Stimulated activated memory B cell treated with anti-CD40 and anti-IgM and Interleukin-4, amounts not matched to agents 10 μg/mL and 1 μg/mL and 100 μg/mL, for 72 hours (primary cell): Measurements from ENCODE around the gene TMPRSS7.

Experiments used
- ATAC-seq: fragments of 150-1000 bp; cut with Tn5 transposase; 2 replicates; pipeline ENCODE4 v1.10.0; 2021
- H3K27ac Mint-ChIP-seq: one replicate; pipeline ENCODE4 v1.8.0; 2022; ENCODE audit warnings: mild to moderate bottlenecking, mixed read lengths
- H3K27me3 Mint-ChIP-seq: one replicate; pipeline ENCODE4 v1.8.0; 2022; ENCODE audit warnings: mixed read lengths
- H3K36me3 Mint-ChIP-seq: one replicate; pipeline ENCODE4 v1.8.0; 2022; ENCODE audit warnings: mixed read lengths
- H3K4me1 Mint-ChIP-seq: one replicate; pipeline ENCODE4 v1.8.0; 2022; ENCODE audit warnings: mixed read lengths
- H3K4me3 Mint-ChIP-seq: one replicate; pipeline ENCODE4 v1.8.0; 2022; ENCODE audit warnings: mild to moderate bottlenecking, moderate library complexity, mixed read lengths
- H3K9me3 Mint-ChIP-seq: one replicate; pipeline ENCODE4 v1.8.0; 2022; ENCODE audit warnings: mixed read lengths

Gene TMPRSS7

DNA sequence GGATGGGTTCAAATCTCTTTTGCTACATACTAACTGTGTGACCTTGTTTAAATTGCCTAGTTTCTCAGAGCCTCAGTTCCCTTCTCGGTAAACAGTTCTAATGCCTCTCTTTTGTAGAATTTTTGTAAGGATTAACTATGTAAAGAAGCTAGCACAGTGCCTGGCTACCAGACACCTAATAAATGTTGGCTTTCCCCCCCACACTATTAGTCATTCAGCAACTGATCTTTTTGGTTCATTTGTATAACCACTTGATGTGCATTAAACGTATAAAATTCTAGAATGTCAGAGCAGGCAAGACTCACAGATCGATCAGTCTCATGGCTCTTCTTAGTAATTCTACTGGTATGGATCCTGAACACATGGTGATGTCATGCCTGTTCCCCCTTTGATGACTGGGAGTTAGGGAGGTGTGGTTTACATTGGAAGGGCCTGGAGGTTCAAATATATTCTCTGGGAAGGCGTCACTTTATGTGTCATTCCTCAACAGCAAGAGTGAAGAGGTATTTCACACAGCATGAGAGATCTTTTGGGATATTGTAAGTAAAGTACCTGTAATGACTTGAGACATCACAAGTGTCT lies 29.4 kb upstream of the TMPRSS7 start:
- Mint-ChIP-seq H3K4me3 (no peak overlapping the region), H3K36me3 (no peaks in the 10 kb centered on the region), H3K4me1 (peaks cover 7% of the 10 kb centered on the region), H3K27me3 (no peaks in the 10 kb centered on the region), H3K27ac (no peak overlapping the region), H3K9me3 (no peaks in the 10 kb centered on the region)
- ATAC-seq = no peak

DNA sequence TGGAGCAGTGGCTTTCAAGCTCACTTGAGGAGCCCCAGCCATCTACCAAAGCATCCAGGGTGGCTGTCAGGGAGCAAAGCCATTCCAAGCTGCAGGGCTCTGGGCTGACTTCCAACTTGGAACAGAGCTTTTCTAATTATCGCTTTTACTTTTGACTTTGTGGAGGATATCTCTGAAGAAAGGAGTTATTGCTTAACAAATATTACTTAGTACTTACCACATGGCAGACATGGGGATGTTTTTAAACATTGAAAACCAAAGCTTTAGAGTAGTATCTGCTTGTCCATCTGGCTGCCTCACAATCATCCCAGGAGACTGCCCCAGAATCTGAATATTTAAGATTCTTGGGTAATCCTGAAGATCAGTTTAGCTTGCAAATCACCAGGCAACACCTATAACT lies 26.9 kb upstream of the TMPRSS7 start:
- H3K36me3 Mint-ChIP-seq = no peaks in the 10 kb centered on the region
- H3K4me1 Mint-ChIP-seq = peaks cover 6% of the 10 kb centered on the region
- H3K9me3 Mint-ChIP-seq = no peaks in the 10 kb centered on the region
- H3K27ac Mint-ChIP-seq = no peak overlapping the region
- no peak overlapping the region for H3K4me3 Mint-ChIP-seq
- H3K27me3 Mint-ChIP-seq = no peaks in the 10 kb centered on the region
- ATAC-seq = no peak

DNA sequence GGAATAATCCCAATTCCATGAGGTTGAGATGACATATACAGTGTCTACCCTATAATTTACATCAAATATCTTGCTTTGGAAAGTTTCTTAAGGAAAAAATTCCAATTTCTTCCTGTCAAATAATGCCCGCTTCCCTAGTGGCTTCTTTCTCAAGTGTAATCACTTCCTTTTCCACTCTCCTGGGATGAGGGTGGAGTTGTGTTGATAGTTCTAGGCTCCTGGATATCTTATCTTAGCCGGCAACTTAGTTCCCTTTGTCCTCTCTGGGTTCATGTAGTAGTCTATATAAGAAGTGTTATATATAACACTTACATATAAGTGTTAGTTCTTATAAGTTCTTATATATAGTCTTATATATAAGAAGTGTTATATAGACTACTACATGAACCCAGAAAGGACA lies 24.9 kb upstream of the TMPRSS7 start:
- Mint-ChIP-seq H3K27ac (no peak overlapping the region), H3K4me1 (peaks cover 19% of the 10 kb centered on the region), H3K9me3 (no peaks in the 10 kb centered on the region), H3K27me3 (no peaks in the 10 kb centered on the region), H3K36me3 (no peaks in the 10 kb centered on the region), H3K4me3 (no peak overlapping the region)
- no peak for ATAC-seq

DNA sequence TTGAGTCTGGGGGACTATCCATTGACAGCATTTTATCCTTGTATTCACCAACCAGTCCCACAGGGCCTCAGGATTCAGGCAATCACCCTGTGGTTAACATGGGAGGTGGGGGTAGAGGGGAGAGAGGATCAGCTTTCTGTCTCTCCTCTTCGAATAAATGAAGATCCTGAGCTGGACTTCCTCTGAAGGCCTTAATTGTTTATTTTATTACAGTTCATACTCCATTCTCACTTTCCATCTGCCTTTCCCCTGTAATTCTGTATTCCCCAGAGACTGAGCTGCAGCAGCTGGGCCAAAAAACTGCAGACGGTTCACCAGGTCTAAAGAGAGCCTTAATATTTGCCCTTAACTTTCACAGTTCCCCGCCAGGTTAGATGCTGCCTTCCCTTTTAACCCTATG lies 23.9 kb upstream of the TMPRSS7 start:
- Mint-ChIP-seq H3K9me3 (no peaks in the 10 kb centered on the region), H3K4me1 (peaks cover 19% of the 10 kb centered on the region), H3K27ac (no peak overlapping the region), H3K36me3 (no peaks in the 10 kb centered on the region), H3K4me3 (no peak overlapping the region), H3K27me3 (no peaks in the 10 kb centered on the region)
- ATAC-seq = no peak

DNA sequence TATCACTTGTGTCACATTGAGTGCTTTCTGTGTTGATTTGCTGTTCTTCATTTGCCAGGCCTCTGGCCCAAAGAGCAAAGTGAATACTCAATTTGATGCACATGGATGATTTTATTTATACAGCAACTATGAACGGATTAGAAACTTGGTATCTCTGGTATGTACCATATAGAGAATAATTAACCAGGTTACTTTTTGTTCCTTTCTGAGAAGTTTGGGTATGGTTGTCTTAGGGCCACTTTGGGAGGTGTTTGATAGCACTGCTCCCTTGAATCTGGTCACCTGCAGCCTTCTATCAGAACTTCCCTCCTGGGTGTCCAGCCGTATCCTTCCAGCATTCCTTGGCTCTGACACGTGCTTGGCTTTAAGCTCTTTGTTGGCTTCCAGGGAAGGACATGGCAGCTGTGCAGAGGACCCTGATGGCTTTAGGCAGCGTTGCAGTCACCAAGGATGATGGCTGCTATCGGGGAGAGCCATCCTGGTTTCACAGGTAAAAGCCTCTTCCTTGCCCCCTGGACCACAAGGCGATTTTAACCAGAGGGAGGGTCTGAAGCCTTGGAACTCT lies 23.1 kb upstream of the TMPRSS7 start:
- Mint-ChIP-seq H3K27me3 (no peaks in the 10 kb centered on the region), H3K36me3 (no peaks in the 10 kb centered on the region), H3K4me3 (no peak overlapping the region), H3K4me1 (peaks cover 19% of the 10 kb centered on the region), H3K9me3 (no peaks in the 10 kb centered on the region), H3K27ac (no peak overlapping the region)
- ATAC-seq = no peak

DNA sequence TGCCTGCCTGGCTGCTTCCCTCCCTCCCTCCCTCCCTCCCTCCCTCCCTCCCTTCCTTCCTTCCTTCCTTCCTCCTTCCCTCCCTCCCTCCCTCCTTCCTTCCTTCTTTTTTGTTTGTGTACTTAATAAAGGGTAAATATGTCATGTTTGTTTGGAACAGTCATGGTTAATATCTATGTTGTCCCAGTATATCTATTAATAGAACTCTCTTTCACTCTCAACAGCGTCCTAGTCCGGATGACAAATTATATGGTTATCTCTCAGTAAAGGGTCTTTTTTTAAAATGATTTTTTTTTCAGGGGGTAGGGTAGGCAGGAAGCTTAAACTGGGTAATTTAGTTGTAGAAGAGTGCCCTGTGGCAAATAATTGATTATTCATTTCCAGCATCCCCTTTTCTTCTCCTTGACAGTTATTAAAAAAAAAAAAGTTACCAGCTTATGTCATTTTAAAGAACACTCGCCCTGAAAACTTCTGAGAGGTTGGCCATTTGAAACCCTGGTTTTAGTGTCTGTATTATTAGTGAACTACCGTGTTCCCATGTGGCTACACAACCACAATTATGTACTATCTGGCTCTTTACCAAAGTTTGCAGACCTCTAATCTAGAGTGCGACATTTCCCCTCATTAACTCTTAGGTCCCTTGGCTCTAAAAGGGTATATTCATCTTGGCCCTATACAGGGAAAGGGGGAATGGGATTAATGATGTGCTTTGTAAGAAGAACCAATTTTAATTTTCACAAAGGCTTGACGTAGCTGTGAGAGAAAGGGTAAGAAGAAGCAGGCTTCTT lies 22.1 kb upstream of the TMPRSS7 start:
- Mint-ChIP-seq H3K4me3 (no peak overlapping the region), H3K9me3 (no peaks in the 10 kb centered on the region), H3K4me1 (peaks cover 19% of the 10 kb centered on the region), H3K27me3 (no peaks in the 10 kb centered on the region), H3K27ac (no peak overlapping the region), H3K36me3 (no peaks in the 10 kb centered on the region)
- ATAC-seq = no peak

- H3K4me3 Mint-ChIP-seq = no peak overlapping the region
- no peaks in the 10 kb centered on the region for H3K27me3 Mint-ChIP-seq
- no peaks in the 10 kb centered on the region for H3K9me3 Mint-ChIP-seq
- ATAC-seq = peak; percentile 75
- no peaks in the 10 kb centered on the region for H3K36me3 Mint-ChIP-seq
- H3K4me1 Mint-ChIP-seq = peaks cover 19% of the 10 kb centered on the region
- H3K27ac Mint-ChIP-seq = no peak overlapping the region
Observed at GRCh38 chr3:112013058-112013783, 21.3 kb upstream of the TMPRSS7 start.

DNA sequence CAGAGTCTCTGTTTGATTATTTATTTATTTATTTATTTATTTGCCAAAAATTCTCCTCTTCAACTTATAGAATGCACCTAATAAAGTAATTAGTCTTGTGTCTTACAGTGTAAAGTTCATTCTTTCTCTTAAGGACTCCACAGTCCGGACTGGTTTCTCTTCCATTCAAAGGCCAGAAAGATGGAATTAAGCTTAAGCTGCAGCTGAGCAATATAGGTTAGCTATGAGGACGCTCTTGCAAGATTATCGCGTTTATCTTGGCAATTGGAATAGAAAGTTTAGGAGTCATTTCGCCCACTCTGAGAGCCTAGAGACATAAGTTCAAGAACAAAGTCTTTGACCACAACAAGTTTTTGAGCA lies 20.8 kb upstream of the TMPRSS7 start:
- Mint-ChIP-seq H3K27ac (no peak overlapping the region), H3K9me3 (no peaks in the 10 kb centered on the region), H3K4me3 (no peak overlapping the region), H3K27me3 (no peaks in the 10 kb centered on the region), H3K4me1 (peaks cover 19% of the 10 kb centered on the region), H3K36me3 (no peaks in the 10 kb centered on the region)
- ATAC-seq = no peak

GRCh38 chr3:112017091-112017490 lies 17.4 kb upstream of the TMPRSS7 start:
- H3K27me3 Mint-ChIP-seq = no peaks in the 10 kb centered on the region
- H3K27ac Mint-ChIP-seq = no peak overlapping the region
- no peaks in the 10 kb centered on the region for H3K36me3 Mint-ChIP-seq
- no peak for ATAC-seq
- H3K9me3 Mint-ChIP-seq = no peaks in the 10 kb centered on the region
- H3K4me1 Mint-ChIP-seq = peaks cover 19% of the 10 kb centered on the region
- no peak overlapping the region for H3K4me3 Mint-ChIP-seq

- no peaks in the 10 kb centered on the region for H3K9me3 Mint-ChIP-seq
- no peak overlapping the region for H3K27ac Mint-ChIP-seq
- no peaks in the 10 kb centered on the region for H3K36me3 Mint-ChIP-seq
- ATAC-seq = no peak
- no peak overlapping the region for H3K4me3 Mint-ChIP-seq
- peaks cover 6% of the 10 kb centered on the region for H3K4me1 Mint-ChIP-seq
- H3K27me3 Mint-ChIP-seq = no peaks in the 10 kb centered on the region
Observed at GRCh38 chr3:112018712-112019111, 15.8 kb upstream of the TMPRSS7 start.

DNA sequence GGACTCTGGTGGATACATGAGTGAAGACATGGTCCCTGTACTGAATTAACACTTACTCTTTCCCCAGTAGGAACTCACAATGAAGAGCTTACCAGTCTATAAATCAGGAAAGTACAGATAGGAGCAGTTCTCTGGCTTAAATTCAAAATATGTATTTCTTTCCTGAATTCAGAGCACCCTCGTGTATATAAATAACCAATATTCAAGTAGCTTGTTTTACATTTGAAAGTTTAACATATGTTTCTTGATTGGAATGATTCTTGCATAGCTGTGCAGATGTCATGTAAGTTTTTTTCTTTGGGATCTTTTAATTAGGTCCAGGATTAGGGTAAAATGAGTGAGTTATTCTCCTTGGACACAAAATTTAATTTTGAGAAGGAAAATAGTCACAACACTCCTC lies 14.8 kb upstream of the TMPRSS7 start:
- H3K27ac Mint-ChIP-seq = no peak overlapping the region
- no peaks in the 10 kb centered on the region for H3K27me3 Mint-ChIP-seq
- H3K36me3 Mint-ChIP-seq = no peaks in the 10 kb centered on the region

DNA sequence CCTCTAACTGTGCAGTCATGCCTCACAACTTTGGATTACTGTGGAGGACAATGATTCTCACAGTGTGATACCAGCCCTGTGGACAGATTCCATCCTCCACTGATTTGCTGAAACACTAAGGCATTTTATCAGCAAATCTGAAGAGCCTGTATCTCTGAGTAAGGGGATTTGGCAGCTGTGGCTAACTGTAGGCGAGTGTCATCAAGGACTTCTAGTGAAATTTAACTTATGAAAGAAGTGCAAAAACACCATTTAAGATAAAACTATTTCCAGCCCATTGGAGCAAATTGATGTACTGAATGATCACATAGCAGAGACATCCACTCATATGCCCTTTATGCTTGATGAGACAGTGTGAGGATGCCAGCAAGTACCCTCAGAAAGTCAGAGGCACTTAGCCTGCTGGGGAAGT lies 13.9 kb upstream of the TMPRSS7 start:
- no peaks in the 10 kb centered on the region for H3K4me1 Mint-ChIP-seq
- no peaks in the 10 kb centered on the region for H3K36me3 Mint-ChIP-seq
- no peak overlapping the region for H3K4me3 Mint-ChIP-seq

More for the DNA sequence above, 14.8 kb upstream of the TMPRSS7 start:
- ATAC-seq = no peak
- Mint-ChIP-seq H3K9me3 (no peaks in the 10 kb centered on the region), H3K4me1 (no peaks in the 10 kb centered on the region), H3K4me3 (no peak overlapping the region)

DNA sequence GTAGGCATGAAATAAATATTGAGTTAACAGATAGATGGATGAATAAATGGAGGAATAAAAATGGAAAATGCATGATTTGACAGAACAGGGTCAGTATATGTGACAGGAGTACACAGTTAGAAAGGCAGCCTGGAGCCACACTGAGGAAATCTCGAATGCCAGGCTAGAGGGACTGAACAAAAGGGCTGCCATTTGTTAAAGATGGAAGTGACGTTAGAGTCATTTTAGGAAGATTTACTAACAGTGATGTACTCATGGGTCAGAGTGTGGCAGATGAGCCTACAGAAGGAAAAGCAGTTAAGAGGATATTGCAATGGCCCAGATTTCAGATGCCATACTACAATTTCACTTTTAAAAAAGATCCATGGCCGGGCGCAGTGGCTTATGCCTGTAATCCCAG lies 7.4 kb upstream of the TMPRSS7 start:
- Mint-ChIP-seq H3K27ac (no peak overlapping the region), H3K4me1 (no peaks in the 10 kb centered on the region), H3K9me3 (no peaks in the 10 kb centered on the region), H3K4me3 (no peak overlapping the region), H3K27me3 (peaks cover 13% of the 10 kb centered on the region), H3K36me3 (no peaks in the 10 kb centered on the region)
- ATAC-seq = no peak

More for the DNA sequence above, 13.9 kb upstream of the TMPRSS7 start:
- Mint-ChIP-seq H3K27ac (no peak overlapping the region), H3K27me3 (no peaks in the 10 kb centered on the region), H3K9me3 (no peaks in the 10 kb centered on the region)
- no peak for ATAC-seq

DNA sequence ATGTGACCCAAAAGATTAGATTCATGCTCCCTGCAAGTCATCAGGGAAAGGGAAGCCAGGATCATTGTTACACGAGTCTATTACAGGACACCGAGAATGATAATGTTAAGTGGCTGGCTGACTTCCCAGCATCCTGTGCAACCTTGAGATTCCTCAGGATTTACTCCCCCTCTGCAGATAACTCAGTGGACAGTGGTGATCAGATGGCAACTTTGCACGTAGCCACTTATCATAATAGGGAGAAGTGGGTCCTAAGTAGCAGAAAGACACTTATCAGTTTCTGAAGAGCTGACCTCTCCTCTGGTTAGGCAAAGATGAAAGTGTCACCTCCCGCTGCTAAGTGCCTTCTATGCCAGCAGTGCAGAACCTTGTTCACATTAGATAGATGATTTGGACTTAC lies 6.7 kb upstream of the TMPRSS7 start:
- Mint-ChIP-seq H3K27me3 (peaks cover 15% of the 10 kb centered on the region), H3K4me3 (no peak overlapping the region), H3K4me1 (no peaks in the 10 kb centered on the region), H3K9me3 (no peaks in the 10 kb centered on the region), H3K36me3 (no peaks in the 10 kb centered on the region), H3K27ac (no peak overlapping the region)
- no peak for ATAC-seq

DNA sequence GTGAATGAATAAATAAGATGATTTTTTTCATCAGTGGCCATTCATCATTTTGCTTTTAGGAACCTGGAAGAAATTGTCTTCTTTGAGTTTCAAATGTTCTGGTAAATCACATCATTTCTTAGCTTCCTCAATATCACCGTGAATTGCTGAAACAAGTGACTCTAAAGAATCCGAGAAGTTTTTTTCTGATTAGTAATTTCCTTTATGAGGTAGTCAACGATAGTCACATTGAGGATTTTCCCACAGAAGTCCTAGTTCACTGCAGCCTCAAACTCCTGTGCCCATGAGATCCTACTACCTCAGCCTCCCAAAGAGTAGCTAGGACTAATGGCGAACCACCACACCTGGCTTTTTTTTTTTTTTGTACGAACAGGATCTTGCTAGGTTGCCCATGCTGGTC lies 3.6 kb upstream of the TMPRSS7 start:
- no peaks in the 10 kb centered on the region for H3K36me3 Mint-ChIP-seq
- H3K27ac Mint-ChIP-seq = no peak overlapping the region
- no peaks in the 10 kb centered on the region for H3K9me3 Mint-ChIP-seq
- H3K4me3 Mint-ChIP-seq = no peak overlapping the region
- H3K4me1 Mint-ChIP-seq = no peaks in the 10 kb centered on the region
- peaks cover 22% of the 10 kb centered on the region for H3K27me3 Mint-ChIP-seq
- no peak for ATAC-seq
